Thoracic aorta (tissue), 2 donors: ENCODE measurements around the gene C17orf50. TPM values are rescaled to one million over a fixed set of nuclear protein-coding genes. Genes with fewer than 3 reads are reported as not detected.

Experiments used
- ATAC-seq: fragments of 150-250 bp; one replicate; pipeline ENCODE4 v1.8.0; 2017; ENCODE audit warnings: low read depth; ENCODE audit not compliant: insufficient number of reproducible peaks, low FRiP score
- DNase-seq: peaks from one replicate; pipeline ENCODE4 v3.0.0-alpha.2; 2020; ENCODE audit warnings: low spot score
- H3K27ac ChIP-seq, 2 donors: fragments of 200-600 bp; sonication (generic); 1 replicate in 1 of 2; 2 replicates in 1 of 2; pipeline ENCODE4 v1.5.1; 2016; ENCODE audit warnings: mild to moderate bottlenecking in 2 of 2, moderate library complexity in 2 of 2
- H3K27me3 ChIP-seq: fragments of 200-600 bp; sonication (generic); replicated peaks from 2 replicates; pipeline ENCODE4 v1.6.0; 2016; ENCODE audit warnings: mild to moderate bottlenecking; ENCODE audit not compliant: insufficient read depth
- H3K36me3 ChIP-seq: fragments of 200-600 bp; sonication (generic); one replicate; pipeline ENCODE4 v1.5.1; 2016
- H3K4me1 ChIP-seq, 2 donors: fragments of 200-600 bp; sonication (generic); 1 replicate in 1 of 2; 2 replicates in 1 of 2; pipeline versions ENCODE4 v1.5.1 to v1.6.0; 2016; ENCODE audit warnings: low read depth in 2 of 2, mild to moderate bottlenecking in 1 of 2; ENCODE audit not compliant: control insufficient read depth in 1 of 2
- H3K4me3 ChIP-seq: fragments of 200-600 bp; sonication (generic); 2 replicates; pipeline ENCODE4 v1.5.1; 2016; ENCODE audit warnings: mild to moderate bottlenecking
- H3K9me3 ChIP-seq: fragments of 200-600 bp; sonication (generic); 2 replicates; pipeline ENCODE4 v1.5.1; 2016
- total RNA-seq, 2 donors: library from RNA; depleted of rRNA; stranded (reverse); fragments of >200 nt; gene quantifications; one replicate each; pipeline versions ENCODE4 v1.1.0 to v1.2.3, GENCODE V29; 2016
- TF ChIP-seq, protein P1 (sequence below): fragments of 200-600 bp; sonication (generic); IDR thresholded peaks from one replicate; pipeline ENCODE4 v1.5.1; 2019; ENCODE audit warnings: antibody characterized with exemption

C17orf50 gene
- total RNA-seq, 2 donors from 2014 or later: not detected

DNA sequence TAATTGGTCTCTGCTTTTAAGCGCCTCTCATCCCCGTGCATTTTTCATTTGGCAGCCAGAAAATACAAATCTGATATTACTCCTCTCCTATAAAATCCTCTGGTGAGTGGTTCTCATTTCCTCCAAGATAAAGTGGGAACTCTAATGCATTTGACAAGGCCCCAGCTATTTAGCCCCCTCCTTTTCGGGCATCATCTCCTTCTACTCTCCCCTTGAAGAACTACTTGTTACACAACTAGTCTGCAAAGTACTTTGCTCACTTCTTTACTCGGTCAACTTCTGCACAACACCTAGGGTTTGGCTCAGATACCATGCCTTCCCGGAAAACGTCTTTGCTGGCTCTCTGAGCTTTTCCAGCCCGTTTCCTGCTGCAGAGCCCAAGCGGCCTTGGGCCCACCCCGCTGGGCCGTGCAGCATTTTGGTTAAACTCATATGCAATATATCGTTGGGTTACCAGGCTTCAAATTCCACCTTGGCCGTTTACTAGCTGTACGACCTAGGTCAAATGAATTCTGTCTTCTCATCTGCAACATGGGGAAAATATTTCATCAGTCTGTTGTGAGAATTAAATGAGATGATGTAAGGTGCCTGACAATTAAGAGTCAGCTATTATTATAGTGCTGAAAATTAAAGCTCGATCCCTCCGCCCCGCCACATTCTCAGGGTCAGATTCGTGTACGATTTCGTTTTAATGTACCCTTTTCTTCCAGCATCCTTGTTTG lies 47.7 kb downstream of the C17orf50 start:
- peaks cover 32 to 61% of the 10 kb centered on the region in 2 donors for H3K4me1 ChIP-seq
- DNase-seq (no peak), ATAC-seq (no peak)
- no peaks in the 10 kb centered on the region for H3K36me3 ChIP-seq
- peak overlapping the region; percentile 85 to 92 for H3K27ac ChIP-seq
- H3K4me3 ChIP-seq: peak overlapping the region; percentile 86
- no peaks in the 10 kb centered on the region for H3K9me3 ChIP-seq
- no peaks in the 10 kb centered on the region for H3K27me3 ChIP-seq
- TF ChIP-seq, protein P1, sequence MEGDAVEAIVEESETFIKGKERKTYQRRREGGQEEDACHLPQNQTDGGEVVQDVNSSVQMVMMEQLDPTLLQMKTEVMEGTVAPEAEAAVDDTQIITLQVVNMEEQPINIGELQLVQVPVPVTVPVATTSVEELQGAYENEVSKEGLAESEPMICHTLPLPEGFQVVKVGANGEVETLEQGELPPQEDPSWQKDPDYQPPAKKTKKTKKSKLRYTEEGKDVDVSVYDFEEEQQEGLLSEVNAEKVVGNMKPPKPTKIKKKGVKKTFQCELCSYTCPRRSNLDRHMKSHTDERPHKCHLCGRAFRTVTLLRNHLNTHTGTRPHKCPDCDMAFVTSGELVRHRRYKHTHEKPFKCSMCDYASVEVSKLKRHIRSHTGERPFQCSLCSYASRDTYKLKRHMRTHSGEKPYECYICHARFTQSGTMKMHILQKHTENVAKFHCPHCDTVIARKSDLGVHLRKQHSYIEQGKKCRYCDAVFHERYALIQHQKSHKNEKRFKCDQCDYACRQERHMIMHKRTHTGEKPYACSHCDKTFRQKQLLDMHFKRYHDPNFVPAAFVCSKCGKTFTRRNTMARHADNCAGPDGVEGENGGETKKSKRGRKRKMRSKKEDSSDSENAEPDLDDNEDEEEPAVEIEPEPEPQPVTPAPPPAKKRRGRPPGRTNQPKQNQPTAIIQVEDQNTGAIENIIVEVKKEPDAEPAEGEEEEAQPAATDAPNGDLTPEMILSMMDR: no peak

- TF ChIP-seq, protein P1: peak; percentile 59
- ATAC-seq (peak; percentile 85), DNase-seq (peak; percentile 92)
- Histone ChIP-seq H3K36me3 (no peaks in the 10 kb centered on the region), H3K9me3 (no peaks in the 10 kb centered on the region), H3K4me1 (peaks cover 30 to 67% of the 10 kb centered on the region in 2 donors), H3K27me3 (no peaks in the 10 kb centered on the region), H3K4me3 (peak within 1 kb of the TSS; percentile 86), H3K27ac (peak within 1 kb of the TSS; percentile 85 to 92)
Measured at GRCh38 chr17:35808962-35809854, 48.5 kb downstream of the C17orf50 start, which contains the start of gene TAF15. TAF15 (plus strand) TSS chr17:35809484; CDS start chr17:35809570, 86 bp downstream.

GRCh38 chr17:35809855-35810461 lies 49.3 kb downstream of the C17orf50 start:
- Histone ChIP-seq H3K4me3 (peak overlapping the region; percentile 86), H3K9me3 (no peaks in the 10 kb centered on the region), H3K36me3 (no peaks in the 10 kb centered on the region), H3K27ac (peak overlapping the region; percentile 85 to 92), H3K27me3 (no peaks in the 10 kb centered on the region), H3K4me1 (peaks cover 33 to 68% of the 10 kb centered on the region in 2 donors)
- no peak for DNase-seq
- no peak for ATAC-seq
- TF ChIP-seq, protein P1: no peak

DNA sequence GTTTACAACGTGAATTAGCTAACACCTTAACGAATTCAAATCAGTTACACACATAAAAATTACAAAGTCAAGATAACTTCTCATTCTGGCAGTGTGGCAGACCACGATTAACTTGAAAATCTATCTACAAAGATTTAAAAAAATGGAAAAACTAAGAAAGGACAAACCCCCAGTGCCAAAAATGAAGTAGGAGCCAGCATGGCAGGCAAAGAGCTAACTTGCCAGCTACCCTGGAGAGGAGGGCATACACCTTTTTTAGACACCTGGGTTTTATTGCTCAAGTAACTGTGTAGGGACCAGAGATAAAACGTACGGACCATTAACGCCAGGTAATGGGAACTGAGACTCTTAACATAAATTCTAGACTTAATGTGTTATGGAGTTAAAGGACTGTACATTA lies 51.1 kb downstream of the C17orf50 start:
- H3K4me1 ChIP-seq: peaks cover 39 to 81% of the 10 kb centered on the region in 2 donors
- DNase-seq (no peak), ATAC-seq (no peak)
- H3K36me3 ChIP-seq: no peaks in the 10 kb centered on the region
- H3K9me3 ChIP-seq: no peaks in the 10 kb centered on the region
- TF ChIP-seq, protein P1: no peak
- no peak overlapping the region for H3K27ac ChIP-seq
- H3K27me3 ChIP-seq: no peaks in the 10 kb centered on the region
- no peak overlapping the region for H3K4me3 ChIP-seq

DNA sequence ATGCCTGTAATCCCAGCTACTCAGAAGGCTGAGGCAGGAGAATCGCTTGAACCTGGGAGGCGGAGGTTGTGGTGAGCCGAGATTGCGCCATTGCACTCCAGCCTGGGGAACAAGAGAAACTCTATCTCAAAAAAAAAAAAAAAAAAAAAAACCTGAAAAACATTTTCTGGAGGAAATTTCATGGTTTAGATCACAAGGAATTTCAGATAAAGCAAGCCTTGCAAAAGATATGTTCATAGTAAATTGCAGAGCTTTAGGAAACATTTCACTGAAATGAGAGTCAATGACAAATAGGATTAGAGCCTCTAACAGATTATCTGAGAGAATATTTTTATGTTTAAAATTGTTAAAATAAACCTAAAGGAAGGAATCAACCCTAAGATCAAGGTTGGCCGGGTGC lies 51.8 kb downstream of the C17orf50 start:
- TF ChIP-seq, protein P1: no peak
- no peak for DNase-seq

More for the DNA sequence above, 51.8 kb downstream of the C17orf50 start:
- Histone ChIP-seq H3K4me1 (peaks cover 45 to 81% of the 10 kb centered on the region in 2 donors), H3K4me3 (no peak overlapping the region), H3K36me3 (no peaks in the 10 kb centered on the region), H3K27ac (no peak overlapping the region), H3K9me3 (no peaks in the 10 kb centered on the region), H3K27me3 (no peaks in the 10 kb centered on the region)
- ATAC-seq: no peak
